Calu3 (cell line): ENCODE results near the gene GAGE13. TPM values are rescaled to one million over a fixed set of nuclear protein-coding genes. Genes with fewer than 3 reads are reported as not detected.
"Not testable (repeated sequence)": the region's sequence is repeated elsewhere in the genome, so short reads cannot be mapped to it uniquely, and the experiment has no call there.

Source experiments
- BruUV-seq: library from RNA; stranded (reverse); fragments of 400-500 nt; replicated peaks from 2 replicates; lab custom pipeline; 2021; lab: Mats Ljungman, UMichigan
- CTCF ChIA-PET: fragments of 300-600 bp; sonication (Branson Sonifier 250); formaldehyde crosslinking; loops from one replicate; lab custom pipeline; 2022; ENCODE audit warnings: antibody characterized with exemption; lab: Charles Lee
- DNase-seq: peaks from one replicate; pipeline ENCODE4 v3.0.0; 2022
- H3K27ac Mint-ChIP-seq: one replicate; pipeline ENCODE4 v1.8.0; 2022; ENCODE audit warnings: mixed read lengths; ENCODE audit not compliant: unreplicated experiment
- H3K27me3 Mint-ChIP-seq: one replicate; pipeline ENCODE4 v1.8.0; 2022; ENCODE audit warnings: mixed read lengths; ENCODE audit not compliant: unreplicated experiment
- H3K36me3 Mint-ChIP-seq: one replicate; pipeline ENCODE4 v1.8.0; 2022; ENCODE audit warnings: mild to moderate bottlenecking, moderate library complexity, mixed read lengths; ENCODE audit not compliant: insufficient read depth, unreplicated experiment
- H3K4me1 Mint-ChIP-seq: one replicate; pipeline ENCODE4 v1.8.0; 2022; ENCODE audit warnings: mild to moderate bottlenecking, low read depth, mixed read lengths; ENCODE audit not compliant: unreplicated experiment
- H3K4me3 Mint-ChIP-seq: one replicate; pipeline ENCODE4 v1.8.0; 2022; ENCODE audit warnings: mild to moderate bottlenecking, low read depth, moderate library complexity, mixed read lengths; ENCODE audit not compliant: unreplicated experiment
- H3K9me3 Mint-ChIP-seq: one replicate; pipeline ENCODE4 v1.8.0; 2022; ENCODE audit warnings: low read depth, mixed read lengths; ENCODE audit not compliant: unreplicated experiment
- intact Hi-C: fragments of 100-400 bp; cut with micrococcal nuclease; formaldehyde crosslinking; loops from one replicate; pipeline ENCODE4 v1.10.0; 2022; ENCODE audit not compliant: unreplicated experiment
- total RNA-seq: library from RNA; stranded (reverse); gene quantifications from 2 replicates; pipeline ENCODE4 v1.2.3, GENCODE V29; 2022

The GAGE13 gene
- total RNA-seq, 1 experiment from 2014 or later: not detected

GRCh38 chrX:49341449-49341848 lies 10.1 kb downstream of the GAGE13 start:
- H3K27ac Mint-ChIP-seq, BruUV-seq, H3K4me1 Mint-ChIP-seq, DNase-seq, H3K27me3 Mint-ChIP-seq, H3K9me3 Mint-ChIP-seq, H3K4me3 Mint-ChIP-seq, intact Hi-C loops, CTCF ChIA-PET, H3K36me3 Mint-ChIP-seq: not testable (repeated sequence)

GRCh38 chrX:49344496-49345175 lies 13.3 kb downstream of the GAGE13 start:
- DNase-seq, H3K9me3 Mint-ChIP-seq, BruUV-seq, H3K4me1 Mint-ChIP-seq, H3K36me3 Mint-ChIP-seq, H3K4me3 Mint-ChIP-seq, intact Hi-C loops, CTCF ChIA-PET, H3K27me3 Mint-ChIP-seq, H3K27ac Mint-ChIP-seq: not testable (repeated sequence)

- DNase-seq, H3K4me3 Mint-ChIP-seq, H3K9me3 Mint-ChIP-seq, BruUV-seq, H3K36me3 Mint-ChIP-seq, CTCF ChIA-PET, H3K27me3 Mint-ChIP-seq, intact Hi-C loops, H3K4me1 Mint-ChIP-seq, H3K27ac Mint-ChIP-seq: not testable (repeated sequence)
Measured at GRCh38 chrX:49345402-49345801, 14.0 kb downstream of the GAGE13 start.

- H3K27me3 Mint-ChIP-seq, H3K9me3 Mint-ChIP-seq, H3K4me1 Mint-ChIP-seq, DNase-seq, H3K36me3 Mint-ChIP-seq, H3K4me3 Mint-ChIP-seq, H3K27ac Mint-ChIP-seq, BruUV-seq, CTCF ChIA-PET, intact Hi-C loops: not testable (repeated sequence)
Measured at GRCh38 chrX:49346150-49346549, 14.8 kb downstream of the GAGE13 start.

Other genes starting within 250 kb of the GAGE13 start
- gene GPKOW, start 207.8 kb upstream of the GAGE13 start, total RNA-seq: 32.3 and 35.7 TPM in 2 replicates
- 13.9 and 16.6 TPM in 2 replicates for gene MAGIX, start 168.8 kb upstream of the GAGE13 start, total RNA-seq
- 222 and 273 TPM in 2 replicates for gene PLP2, start 159.7 kb upstream of the GAGE13 start, total RNA-seq
- gene PRICKLE3, start 145.2 kb upstream of the GAGE13 start, total RNA-seq: 22.3 and 24.3 TPM in 2 replicates
- gene SYP, start 131.4 kb upstream of the GAGE13 start, total RNA-seq: 1.9 and 2.7 TPM in 2 replicates
- gene CACNA1F, start 98.2 kb upstream of the GAGE13 start, total RNA-seq: not detected in 2 replicates
- gene CCDC22, start 96.1 kb upstream of the GAGE13 start, total RNA-seq: 16.8 and 17.0 TPM in 2 replicates
- 0.26 TPM in 1 of 2 replicates, not detected in the other for gene FOXP3, start 66.9 kb upstream of the GAGE13 start, total RNA-seq
- 14.7 and 18.8 TPM in 2 replicates for gene PPP1R3F, start 61.8 kb upstream of the GAGE13 start, total RNA-seq
- not detected in 2 replicates for gene GAGE10, start 27.9 kb upstream of the GAGE13 start, total RNA-seq
- gene GAGE12J, start 9.5 kb upstream of the GAGE13 start, total RNA-seq: not detected in 2 replicates
- not detected in 2 replicates for gene GAGE12C, start 200.6 kb downstream of the GAGE13 start, total RNA-seq
- gene GAGE12D, start 210.2 kb downstream of the GAGE13 start, total RNA-seq: not detected in 2 replicates
- gene GAGE12E, start 219.7 kb downstream of the GAGE13 start, total RNA-seq: not detected in 2 replicates
- gene GAGE12F, start 229.3 kb downstream of the GAGE13 start, total RNA-seq: not detected in 2 replicates
- not detected in 2 replicates for gene GAGE12G, start 238.8 kb downstream of the GAGE13 start, total RNA-seq
- gene GAGE12H, start 248.4 kb downstream of the GAGE13 start, total RNA-seq: not detected in 2 replicates